Activated T-cell treated with anti-CD3 and anti-CD28 coated beads for 24 hours (primary cell): ENCODE measurements around the gene YOD1.
"Not testable (repeated sequence)": the region's sequence is repeated elsewhere in the genome, so short reads cannot be mapped to it uniquely, and the experiment has no call there.

Source experiments
- DNase-seq: peaks from one replicate; pipeline ENCODE4 v3.0.0-alpha.2; 2020; ENCODE audit warnings: low read depth

The YOD1 gene

DNA sequence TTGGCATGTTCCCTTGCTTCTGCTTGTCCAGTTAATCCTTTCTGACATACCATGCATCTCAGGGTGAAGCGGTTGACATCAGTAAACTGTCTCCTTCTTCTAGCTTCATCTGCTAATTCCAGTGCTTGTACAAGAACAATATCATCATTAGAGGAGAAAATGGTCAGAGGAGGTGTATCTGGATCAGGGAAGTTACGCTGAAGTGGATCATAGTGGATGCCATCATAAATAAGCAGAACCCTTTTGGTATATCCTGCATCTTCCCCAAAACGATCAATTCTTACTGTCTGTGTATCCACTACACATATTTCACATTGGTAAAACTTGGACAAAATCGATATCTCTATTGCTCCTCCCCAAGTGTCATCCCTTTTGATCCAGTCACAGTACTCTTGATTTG is 2.0 kb downstream of the YOD1 start:
- DNase-seq, result no peak

DNA sequence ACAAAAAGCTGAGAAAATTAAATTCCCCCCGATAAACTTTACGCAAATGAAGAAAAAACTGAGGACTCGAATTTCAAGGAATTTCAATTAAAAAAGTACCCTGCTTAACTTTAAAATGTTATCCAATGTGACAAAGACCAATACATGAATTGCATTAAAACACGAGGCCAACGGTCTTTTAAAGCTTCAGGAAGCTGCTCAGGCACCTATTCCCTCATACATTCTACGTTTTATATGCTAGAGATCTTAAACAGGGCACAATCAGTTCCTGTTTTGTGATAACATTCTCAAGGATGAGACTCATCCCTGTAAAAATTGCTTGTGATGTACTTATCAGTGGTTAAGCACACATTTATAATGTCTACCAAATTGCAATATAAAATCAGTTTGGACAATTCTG is 3.0 kb downstream of the YOD1 start:
- DNase-seq, result no peak

DNA sequence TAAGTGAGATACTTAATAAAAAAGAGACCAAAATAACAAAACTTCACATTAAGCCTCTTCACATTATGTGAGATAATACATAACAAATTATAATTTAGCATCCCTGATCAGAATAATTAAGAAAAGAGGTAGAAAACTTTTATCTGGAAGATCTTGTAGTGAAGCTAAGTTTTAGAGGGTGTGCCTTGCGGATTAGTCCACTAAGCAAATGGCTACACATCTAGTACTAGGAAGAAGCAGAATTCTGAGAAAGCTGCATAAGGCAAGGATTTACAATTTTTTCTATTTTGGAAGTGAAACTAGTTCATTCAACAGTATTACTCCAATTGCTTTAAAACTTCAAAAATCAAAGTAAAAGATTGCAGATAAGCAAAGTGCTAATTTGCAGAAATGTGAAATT is 3.5 kb downstream of the YOD1 start:
- DNase-seq, result no peak

DNA sequence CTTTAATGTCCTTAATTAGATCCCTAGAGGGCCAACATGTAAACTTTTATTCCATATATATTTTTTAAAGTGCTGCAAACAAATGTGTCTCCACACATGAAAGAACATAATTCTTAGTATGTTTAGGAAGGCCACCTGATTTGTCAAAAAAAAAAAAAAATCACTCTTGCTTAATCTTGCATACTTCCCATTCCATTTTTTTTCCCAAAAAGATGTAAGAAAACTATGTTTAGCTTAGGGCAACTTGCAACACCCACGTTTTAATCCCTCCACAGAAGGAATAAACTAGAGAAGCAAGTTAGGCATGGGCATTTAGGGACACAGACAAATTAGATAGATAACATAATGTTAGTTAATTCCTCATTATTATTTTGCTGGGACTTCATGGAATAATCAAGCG is 5.6 kb downstream of the YOD1 start:
- no peak for DNase-seq

DNA sequence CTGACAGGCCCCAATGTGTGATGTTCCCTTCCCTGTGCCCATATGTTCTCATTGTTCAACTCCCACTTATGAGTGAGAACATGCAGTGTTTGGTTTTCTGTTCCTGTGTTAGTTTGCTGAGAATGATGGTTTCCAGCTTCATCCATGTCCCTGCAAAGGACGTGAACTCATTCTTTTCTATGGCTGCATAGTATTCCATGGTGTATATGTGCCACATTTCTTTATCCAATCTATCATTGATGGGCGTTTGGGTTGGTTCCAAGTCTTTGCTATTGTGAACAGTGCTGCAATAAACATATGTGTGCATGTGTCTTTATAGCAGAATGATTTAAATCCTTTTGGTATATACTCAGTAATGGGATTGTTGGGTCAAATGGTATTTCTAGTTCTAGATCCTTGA is 9.6 kb downstream of the YOD1 start:
- DNase-seq, result not testable (repeated sequence)

DNA sequence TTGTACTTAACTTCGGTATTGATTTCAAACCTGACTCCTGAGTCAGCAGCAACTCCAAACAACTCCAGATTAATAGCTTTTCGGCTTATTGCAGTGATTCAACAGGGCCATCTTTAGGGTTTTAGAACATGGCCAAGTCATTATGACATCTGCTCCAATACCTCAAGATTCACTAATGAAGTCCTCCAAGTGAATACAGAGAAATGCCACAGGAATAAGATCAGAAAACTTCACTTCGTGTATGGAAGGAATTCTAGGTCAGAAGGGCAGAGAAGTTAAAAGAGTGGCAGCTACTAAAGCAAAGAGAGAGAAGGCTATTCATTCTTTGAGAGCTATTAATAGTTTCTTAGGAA is 10.9 kb downstream of the YOD1 start:
- no peak for DNase-seq

DNA sequence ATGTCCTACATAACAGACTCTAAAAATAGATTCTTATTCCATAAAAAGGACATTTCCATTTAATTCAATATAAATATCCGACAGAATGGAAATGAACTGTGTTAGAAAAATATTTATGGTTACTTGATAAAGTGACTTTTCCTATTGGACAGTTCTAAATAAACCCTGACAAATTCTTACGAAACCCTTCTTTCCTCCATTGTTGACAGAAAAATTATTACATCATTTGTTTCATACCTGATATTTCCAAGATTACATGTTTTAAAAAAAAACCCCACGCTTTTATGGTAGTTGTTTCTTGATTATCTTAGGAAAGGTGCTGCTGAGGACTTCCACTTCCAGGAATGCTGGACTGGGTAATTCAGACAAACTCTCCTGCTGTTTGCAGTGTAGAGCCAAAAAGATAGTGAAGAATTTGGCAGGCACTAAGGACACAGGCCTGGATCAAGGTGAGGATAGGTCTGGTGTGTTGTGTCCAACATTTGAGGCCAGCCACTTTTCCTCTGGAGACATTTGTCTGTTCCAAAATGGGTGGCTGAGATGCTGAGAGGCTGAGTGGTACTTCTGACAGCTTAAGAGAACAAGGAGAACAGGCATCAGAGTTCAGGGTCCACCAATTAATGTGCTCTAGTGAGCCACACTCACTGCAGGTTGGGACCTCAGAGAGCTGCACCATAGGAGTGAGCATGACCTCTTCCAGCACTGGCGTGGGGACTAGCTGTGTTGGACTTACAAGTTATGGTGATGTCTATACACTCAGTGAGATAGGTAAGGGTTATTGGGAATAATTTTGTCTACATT is 11.4 kb downstream of the YOD1 start:
- no peak for DNase-seq

DNA sequence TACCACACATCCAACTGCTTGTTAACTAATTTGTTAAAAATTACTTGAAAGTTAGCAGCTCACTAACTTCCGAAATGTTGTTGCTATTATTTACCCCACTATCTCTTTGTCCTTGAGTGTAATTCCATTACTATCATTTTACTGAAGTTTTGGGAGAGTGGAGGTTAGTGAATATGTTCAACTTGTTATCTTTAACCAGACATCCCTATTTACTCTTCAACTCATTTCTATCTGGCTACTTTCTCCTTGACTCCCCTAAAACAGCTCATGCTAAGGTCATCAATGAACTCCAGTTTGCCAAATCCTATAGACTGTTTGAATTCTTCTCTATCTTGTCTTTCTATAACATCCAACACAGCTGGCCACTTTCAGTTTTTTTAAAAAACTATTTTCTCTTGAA is 14.1 kb downstream of the YOD1 start:
- DNase-seq, result no peak

DNA sequence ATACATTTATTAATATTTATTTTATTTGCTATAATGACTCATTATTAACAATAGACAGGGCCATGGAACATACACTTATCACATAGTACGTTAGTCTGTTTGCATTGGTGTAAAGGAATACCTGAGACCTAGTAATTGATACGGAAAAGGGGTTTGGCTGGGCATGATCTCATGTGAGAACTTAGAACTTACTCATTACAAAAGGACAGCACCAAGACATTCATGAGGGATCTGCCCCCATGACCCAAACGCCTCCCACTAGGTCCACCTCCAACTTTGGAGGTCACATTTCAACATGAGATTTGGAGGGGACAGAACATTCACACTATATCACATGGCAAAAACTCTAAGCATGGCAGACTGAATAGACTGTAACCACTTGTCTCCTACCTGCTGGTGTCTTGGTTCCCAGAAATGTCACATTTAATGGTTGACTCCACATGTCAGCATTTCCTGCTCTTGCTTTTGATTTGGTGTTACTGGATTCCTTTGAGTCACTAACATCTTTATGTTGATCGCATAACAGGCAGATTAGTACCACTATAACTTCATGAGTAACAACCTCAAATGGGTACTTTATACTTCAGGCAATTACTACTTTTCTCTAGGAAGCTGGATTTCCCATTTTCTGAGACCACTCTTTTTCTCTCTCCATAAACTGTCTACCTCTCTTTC is 15.0 kb downstream of the YOD1 start:
- DNase-seq, result no peak

DNA sequence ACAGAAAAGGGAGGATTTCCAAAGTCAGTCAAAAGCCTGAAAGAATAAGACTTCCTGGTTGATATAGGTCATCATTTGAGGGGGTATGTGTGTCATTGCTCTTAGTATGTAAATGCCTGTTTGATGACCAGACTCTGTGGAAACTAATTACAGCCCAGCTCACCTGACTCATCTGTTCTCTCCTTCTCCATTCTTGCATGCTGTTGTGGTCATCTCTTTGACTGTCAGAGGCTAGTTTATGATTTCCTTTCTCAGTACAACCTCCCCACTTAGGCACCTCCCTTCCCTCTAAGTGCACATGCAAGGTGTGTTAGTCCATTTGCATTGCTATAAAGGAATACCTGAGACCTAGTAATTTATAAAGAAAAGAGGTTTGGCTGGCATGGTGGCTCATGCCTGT is 16.0 kb downstream of the YOD1 start:
- DNase-seq, result no peak

DNA sequence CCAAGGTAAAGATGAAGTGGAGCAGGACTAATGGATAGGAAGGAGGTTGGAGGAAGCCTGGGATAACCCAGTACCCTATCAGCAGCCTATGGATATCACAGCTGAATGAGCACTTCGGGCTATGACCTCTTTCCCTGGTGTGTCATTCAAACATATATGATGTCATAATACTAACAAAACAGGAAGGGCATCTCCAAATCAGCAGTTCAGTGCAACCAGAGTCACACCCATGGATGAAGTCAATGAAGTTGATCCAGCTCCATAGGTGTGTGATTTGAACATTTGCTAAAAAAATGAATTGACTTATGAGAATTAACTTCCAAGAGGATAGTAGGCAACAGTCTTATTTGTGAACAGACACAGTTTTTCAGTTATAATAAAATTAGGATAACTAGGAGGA is 16.8 kb downstream of the YOD1 start:
- DNase-seq, result no peak

DNA sequence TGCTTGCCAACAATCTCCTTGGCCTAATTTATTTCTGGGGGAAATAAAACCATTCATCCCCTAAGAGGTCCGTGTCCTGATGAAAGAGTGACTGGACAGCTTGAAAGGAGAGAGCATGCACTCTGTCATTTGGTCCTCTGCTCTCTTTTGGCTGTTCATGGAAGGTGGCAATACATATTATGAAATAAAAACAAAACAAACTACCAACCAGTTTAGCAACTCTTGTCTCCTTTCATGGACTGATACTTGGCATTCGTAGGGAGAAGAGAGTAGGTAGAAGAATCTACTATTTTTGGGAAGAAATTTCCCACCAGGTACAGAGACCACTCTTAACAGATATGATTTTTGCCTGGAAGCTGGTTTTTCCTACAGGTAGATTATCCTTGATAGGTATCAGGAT is 17.7 kb downstream of the YOD1 start:
- DNase-seq, result no peak

DNA sequence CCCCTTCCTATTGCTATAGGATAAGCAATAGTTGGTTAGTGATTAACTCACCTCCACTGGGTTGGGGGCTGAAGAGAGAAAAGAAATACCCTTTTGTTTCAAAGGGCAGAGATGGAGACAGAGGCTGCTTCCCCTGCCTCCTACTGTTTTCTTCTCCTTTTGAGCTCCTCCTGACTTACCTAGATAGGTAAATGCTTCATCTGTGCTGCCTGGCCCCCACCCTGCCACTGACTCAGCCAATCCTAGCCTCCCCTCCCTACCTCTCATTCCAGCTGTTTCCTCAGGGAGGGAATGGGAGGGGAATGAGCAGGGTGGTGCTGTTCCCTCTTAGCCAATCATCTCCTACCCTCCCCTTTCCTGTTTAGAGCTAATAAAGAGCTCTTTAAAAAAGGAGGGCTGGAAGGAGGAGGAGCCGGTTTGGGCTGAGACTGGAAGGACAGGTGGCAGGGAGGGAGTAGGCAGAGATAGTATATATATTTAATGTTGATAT is 18.4 kb downstream of the YOD1 start, which contains the start of gene C1orf116:
Gene C1orf116, minus strand, starts transcription at position 229 of the 490 bp plus-strand sequence. CDS start 5,158 bp downstream, outside the sequence.
- no peak for DNase-seq

DNA sequence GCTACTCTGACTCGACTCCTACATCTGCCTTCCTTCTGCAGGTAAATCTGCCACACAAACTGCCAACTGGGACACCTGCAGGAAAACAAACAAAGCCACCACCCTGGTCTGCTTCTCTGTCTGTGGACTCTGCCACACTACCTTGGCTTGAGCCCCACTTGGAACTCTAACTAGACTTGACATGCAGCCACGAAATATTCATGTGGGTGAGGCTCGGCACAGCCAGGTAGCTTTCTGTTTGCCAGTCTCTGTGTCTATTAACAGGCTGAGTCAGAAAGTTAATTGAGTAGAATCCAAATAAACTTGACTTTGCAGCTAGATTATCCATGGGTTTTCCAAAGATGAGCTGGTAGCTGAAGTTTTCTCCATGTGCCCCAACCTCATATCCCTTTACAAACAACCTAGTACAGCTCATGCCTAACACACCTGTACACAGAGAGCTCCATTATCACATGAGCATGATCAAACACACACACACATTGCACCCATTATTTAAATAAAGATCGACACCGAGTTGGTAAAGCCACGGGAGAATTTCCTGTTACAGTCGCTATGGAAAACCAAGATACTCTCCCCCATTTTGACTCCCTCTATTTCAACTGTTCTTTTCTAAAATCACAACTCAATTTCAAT is 19.3 kb downstream of the YOD1 start:
- no peak for DNase-seq

DNA sequence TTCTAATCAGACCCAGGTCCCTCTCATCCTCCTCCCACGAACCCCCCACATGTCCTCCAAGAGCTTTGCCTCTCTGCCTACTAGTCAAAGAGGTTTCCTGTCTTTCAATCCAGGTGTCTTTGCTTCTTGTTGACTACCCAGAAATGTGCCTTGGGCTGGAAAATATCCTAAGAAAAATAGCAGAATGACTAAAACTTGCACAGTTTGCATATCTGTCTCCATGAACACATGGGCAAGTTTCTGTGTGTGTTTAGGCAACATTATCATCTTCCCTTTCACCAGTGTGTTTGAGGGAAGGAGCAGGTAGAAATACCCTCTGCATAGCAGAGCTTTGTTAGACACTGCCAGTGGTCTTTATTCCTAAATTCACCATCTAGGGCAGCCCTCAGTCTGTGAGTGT is 20.0 kb downstream of the YOD1 start:
- DNase-seq, result no peak

DNA sequence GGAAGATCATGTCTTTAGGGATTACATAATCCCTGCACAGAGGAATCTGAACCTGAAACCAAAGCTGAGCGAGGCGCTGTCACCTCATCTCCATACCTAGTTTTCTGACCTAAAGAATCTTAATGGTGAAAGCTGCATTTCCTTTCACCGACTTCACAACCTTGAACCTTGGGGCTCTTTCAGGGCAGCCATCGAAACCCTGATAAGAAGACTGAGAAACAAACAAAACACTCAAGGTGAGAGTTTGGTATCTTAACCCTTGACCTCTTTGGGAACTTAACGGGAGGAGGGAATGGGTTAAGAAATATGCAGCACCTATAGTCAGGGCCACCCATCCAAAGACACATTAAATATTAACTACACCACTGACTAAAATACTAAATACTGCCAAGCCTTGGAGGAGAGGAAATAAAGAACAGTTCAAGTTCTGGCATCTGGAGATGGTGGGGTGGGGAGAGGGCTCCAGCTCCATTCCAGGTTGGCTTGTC is 20.4 kb downstream of the YOD1 start:
- no peak for DNase-seq

DNA sequence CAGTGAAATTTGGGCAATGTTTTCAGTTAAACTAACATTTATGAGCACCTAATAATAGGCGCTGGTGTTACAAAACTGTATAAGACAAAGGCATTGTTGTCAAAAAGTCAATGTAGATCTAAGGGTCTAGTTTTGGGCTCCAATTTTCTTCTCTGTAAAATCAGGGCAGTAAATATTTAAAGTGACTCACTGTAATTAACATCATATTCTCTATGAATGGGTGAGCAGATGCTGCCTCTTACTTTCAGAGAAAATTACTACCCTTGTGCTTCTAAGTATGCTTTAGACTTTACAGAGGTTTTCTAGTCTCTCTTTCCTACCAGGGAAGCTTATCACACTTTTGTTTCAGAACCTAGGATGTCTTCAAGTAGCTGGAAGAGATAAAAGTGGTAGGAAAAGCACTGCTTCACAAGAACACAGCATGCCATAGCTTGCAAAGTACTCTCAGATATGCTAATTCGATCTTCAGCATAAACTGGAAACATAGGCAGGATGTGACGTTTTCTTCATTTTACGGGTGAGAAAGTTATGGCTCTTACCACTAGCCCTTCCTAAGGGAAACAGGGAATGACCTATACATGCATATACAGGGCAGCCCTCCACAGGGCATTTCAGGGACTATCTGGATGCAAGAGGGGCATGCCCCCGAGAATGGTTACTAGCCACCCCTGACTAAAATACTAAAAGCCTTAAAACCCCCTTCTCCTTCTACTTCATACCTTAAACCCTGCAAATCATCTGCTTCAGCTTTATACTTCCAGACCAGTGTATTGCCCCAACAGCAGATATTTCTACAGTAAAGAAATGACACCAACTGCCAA is 21.1 kb downstream of the YOD1 start:
- no peak for DNase-seq

DNA sequence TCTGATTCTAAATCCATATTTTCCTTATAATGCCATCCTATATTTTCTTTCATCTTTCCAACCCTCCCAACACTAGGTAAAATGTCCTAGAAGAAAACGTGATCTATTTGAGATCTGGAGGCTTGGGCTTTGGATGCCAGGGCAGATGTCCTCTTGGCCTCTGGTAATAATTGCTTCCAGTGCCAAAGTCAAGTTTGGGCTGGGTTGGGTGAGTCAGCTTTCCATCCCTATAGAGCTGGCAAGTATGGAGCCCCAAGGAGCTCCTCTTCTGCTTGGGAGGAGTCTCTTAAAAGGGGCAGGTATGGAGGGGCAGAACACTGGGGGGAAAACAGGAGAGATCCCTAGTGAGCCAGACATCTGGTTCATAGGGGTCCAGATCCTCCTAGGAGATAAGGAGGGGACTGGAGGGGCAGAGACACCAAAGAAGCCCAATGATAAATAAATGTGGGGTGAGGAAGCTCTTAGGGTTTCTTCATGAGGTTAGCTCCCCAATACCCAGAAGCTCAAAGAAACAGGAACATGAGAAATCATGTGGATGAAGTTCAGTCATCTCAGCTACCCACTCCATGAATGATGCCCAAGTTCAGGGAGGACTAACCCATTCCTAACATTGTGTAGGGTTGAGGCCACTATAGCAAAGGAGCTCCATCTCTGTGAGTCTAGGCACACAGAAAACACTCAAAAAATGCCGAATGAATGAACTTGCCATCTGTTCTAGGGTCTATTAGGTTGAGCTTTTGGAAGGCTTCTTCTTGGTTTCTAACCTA is 21.9 kb downstream of the YOD1 start:
- no peak for DNase-seq

DNA sequence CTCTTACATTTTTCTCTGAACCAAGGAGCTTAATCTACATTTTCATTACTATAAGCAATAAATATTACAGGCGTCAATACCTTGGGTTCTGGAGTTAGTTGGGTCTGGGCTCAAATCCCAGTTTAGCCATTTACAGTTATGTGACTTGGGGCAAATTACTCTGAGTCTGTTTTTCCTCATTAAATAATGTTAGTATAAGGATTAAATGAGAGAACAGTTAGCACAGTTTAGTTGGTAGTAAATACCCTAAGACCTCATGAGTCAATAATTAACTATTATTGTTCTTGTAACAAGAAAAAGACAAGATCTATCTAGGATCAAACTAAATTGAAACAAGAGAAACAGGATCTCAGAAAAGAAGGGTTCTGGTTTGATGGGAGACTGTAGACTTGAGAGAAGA is 23.1 kb downstream of the YOD1 start:
- DNase-seq, result no peak

DNA sequence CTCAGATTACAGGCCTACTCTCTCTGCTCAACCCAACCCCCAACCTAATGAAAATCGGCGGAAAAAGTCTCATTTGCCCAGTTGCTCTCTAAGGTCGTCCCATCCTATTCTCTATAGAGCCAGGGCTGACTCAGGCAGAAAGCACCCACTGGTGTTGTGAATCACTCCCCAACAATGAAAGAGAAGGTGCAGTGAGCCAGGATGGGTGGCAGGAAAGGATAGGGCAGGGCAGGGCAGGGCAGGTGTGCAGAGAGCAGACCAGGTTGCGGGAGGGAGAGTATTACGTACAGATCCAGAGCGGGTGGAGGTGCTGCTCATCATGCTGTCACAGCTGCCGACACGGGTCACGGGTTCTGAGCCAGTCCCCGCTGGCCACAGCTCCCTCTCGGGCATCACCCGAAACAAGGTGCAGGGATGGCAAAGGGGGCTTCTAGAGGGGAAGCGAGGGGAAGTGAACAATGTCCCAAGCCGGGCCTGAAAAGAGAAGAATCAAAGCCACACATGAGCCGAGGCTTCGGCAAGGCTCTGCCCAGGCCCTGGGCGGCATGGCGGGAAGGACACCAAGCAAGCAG is 23.7 kb downstream of the YOD1 start:
- no peak for DNase-seq

DNA sequence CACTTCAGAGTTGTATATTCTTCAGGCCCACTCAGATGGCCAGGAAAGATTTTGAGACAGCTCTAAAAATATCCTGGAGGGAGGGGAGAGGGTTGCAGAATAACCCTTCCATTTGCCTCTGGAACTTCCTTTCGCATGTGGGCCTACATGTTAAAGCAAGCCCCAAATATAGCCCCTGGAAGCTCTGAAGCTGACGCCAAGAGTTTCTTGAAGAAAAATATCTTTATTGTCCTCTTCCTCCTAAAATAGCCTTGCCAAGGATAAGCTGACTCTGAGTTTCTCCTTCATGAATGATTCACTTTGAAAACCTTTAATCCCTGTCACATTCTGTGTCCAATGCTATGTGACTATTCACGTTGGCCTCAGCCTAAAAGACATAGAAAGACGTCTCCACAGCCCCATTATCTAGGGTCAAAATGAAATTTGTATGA is 24.9 kb downstream of the YOD1 start:
- DNase-seq, result no peak
